RPMI7951 (cell line): Measurements from ENCODE around the gene HACE1. TPM values are rescaled to one million over a fixed set of nuclear protein-coding genes. Genes with fewer than 3 reads are reported as not detected.

Source experiments
- DNase-seq: peaks from one replicate; pipeline ENCODE4 v3.0.0-alpha.2; 2012; ENCODE audit warnings: low read depth
- total RNA-seq: library from RNA; depleted of rRNA; stranded (reverse); fragments of >200 nt; shearing (Covaris generic); gene quantifications from 2 replicates; pipeline ENCODE4 v1.2.3, GENCODE V29; 2014; rRNA removed

Gene HACE1
- total RNA-seq, 1 experiment from 2014 or later, result 10.9 TPM

DNA sequence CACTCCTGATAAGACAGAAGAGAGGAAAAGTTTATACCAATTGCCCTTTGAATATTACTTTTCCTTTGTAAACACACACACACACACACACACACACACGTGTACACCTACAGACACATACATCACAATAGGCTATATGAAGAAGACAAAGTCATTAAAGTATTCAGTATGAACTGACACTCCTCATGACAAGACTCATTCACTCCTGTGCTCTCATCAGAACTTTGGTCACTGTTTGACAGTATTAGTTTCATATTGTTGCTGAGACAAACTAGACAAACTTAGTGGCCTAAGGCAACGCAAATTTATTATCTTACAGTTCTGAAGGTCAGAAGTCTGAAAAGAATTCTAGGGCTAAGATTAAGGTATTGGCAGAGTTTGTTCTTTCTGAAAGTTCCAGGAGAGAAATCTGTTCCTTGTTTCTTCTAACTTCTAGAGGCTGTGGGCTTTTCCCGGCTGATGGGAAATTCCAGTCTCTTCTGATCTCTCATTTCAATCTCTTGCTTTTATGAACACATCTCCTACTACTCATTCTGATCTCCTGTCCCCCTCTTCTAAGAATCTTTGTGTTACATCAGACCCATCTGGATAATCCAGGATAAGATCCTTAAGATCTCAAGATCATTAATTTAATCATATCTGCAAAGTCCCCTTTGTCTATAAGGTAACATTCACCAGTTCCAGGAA is 171.3 kb downstream of the HACE1 start:
- no peak for DNase-seq

DNA sequence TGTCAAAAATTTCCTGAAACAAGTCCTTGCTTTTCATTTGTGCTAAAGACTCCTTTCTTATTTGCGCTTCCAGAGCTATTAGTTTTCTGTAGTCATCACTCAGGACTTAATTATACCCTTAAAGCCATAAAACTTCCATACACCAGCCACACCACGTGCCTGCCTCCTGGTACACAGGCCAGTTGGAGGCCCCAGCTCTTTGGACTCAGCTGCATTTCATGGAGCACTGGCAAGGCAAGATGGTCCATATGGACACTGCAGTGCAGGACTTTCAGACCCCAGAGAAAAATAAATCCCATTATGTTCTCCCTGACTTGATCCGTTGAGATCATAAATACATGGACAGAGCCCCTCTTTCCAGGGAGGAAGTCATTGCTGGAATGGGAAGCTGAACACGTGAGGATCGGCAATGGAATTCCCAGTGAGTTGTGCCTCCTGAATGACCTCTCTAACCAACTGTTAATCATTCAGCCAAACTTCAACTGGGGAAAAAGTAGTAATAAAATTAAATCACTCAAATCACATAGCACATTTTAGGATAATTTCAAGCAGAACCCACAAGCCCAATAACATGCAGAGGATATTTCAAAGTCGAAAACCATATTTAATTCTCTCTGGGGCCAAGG is 173.1 kb downstream of the HACE1 start:
- no peak for DNase-seq

DNA sequence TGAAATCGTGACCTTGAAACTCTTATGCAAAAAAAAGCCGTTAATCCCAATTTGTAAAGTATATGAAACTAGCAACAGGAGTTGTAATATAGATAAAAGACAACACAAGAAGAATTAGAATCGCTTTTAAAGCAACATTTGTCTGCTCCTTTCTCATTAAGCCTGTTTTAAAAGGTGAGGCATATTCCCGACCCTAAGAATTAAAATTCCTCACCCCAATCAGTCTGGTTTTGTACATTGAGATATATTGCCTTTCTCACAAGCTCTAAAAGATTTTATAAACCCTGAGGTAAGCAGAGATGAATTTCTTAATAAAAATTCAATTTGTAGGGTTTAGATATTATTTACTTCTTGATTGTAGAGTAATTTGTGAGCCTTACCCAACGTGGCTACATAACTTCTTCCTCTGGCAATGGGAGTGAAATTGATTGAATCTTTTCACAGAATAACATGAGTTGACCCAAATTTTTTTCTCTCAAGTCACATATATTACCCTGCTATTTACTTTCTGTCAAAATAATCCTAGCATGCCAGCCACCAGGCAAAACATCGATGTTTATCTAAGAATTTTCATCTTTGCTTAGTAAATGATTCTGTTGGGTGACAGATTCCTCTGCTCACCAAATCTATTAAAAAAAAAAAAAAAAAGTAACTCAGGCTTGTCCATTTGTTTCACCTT is 173.7 kb downstream of the HACE1 start:
- no peak for DNase-seq

DNA sequence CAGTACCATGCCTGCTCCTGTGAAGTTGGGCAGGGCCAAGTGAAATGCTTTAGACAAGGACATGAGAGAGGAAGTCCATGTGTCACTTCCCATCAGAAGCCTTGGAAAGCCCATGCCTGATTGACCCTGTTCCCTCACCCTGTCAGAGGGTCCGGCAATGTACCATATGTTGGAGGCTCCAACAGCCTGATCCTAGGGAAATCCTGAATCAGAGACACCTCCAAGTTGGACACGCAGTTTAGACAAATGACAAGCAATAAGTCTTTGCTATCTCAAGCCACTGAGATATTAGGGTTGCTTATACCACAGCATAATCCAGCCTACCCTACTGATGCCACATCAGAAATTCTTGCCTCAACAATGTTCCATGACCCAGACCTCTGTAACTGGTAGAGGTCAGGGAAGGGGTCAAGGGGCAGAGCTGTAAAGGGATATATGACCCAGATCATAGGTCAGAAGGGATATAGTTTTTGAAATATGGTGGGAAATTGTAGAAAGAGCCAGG is 174.8 kb downstream of the HACE1 start:
- no peak for DNase-seq

DNA sequence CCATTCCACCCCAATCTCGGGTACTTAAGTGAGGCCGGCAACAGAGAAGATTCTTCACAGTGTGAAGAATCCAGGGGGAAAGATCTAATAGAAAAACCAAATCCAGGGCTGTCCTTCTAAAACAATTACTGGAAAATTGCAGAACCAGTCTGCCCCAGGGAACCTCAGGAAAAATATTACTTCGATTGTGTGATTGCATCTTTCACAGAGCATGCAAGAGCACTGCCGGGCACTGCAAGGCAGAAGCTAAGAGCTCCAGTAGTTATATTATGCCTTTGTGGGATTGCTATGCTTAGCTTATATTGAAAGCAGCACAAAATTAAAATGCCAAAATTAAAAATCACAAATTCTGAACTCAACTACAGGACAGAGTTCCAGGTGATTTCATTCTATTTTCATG is 175.9 kb downstream of the HACE1 start:
- no peak for DNase-seq

DNA sequence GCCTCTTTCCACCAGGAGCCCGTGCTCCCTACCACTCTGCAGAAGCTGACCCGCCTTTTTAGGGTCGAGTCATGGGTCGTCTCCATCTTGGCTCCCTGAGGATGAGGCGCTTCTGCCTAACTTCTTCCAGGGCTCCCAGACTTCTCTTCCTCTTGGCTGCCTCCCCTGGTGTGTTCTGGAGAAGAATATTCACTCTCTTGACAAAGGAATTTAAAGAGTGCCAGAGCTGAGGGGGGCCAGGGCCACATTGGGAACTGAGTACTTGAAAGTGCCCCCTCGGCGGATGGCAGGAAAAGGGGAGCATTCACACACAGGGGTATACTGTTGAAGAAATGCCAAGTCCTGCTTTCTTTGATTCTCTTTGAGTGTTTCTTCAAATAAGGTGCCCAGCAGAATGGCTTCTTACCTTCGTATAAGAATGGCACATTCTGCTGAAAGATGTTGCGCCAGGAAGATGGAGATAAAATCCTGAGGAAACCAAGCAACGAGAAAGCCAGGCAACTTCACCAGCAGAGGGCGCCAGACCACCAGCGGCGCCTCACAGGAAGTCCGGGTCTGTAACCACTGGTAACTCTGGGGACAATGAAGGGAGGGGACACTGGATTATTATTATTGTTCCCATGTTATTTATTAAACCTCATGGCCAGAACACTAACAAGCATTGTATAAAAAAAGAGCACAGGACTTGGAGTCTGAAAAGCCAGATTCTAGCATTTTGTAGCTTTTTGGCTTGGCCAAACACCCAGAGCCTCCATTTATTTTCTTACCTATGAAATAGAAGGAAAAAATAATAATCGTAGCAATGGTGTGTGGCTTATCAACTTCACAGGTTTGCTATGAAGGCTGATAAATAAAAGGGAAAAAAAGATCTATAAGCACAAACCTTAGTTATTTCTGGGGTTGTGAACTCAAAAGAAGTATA is 176.7 kb downstream of the HACE1 start:
- DNase-seq, result peak; percentile 64

DNA sequence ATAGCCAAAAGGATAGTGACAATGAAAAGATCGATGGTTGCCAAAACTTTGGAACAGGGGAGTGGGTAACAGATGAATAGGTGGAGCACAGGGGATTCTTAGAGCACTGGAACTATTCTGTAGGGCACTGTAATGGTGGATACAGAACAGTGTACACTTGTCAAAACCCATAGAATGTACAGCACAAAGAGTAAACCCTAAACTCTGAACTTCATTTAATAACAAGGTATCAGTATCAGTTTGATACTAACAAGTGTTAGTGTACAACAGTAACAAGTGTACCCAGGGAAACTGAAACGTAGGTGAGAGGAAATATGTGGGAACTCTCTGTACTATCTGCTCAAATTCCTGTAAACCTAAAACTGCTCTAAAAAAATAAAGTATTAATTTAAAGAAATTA is 179.2 kb downstream of the HACE1 start:
- no peak for DNase-seq

DNA sequence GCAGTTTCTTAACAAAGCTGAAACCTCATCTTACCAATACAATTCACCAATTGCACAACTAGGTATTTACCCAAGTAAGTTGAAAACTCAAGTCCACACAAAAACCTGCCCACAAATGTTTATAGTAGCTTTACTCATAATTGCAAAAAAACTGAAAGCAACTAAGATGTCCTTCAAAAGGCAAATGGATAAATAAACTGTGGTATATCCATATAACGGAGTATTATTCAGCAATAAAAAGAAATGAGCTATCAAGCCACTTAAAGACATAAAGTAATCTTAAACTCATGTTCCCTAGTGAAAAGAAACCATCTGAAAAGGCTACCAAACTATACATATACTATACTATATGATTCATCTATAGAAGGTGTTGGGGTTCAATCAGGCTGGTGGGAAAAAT is 179.7 kb downstream of the HACE1 start:
- DNase-seq, result no peak

Other genes with a start within 250 kb of the HACE1 start
- 0.24 and 0.29 TPM in 2 replicates for gene LIN28B, start 97.2 kb upstream of the HACE1 start, total RNA-seq